Renal cortical epithelial cell (primary cell): ENCODE data around the gene LCNL1. TPM values are rescaled to one million over a fixed set of nuclear protein-coding genes. Genes with fewer than 3 reads are reported as not detected.
"Not testable (repeated sequence)": the region's sequence is repeated elsewhere in the genome, so short reads cannot be mapped to it uniquely, and the experiment has no call there.

Source experiments
- DNase-seq: peaks from one replicate; pipeline ENCODE4 v3.0.0-alpha.2; 2011; ENCODE audit warnings: low read depth
- total RNA-seq: library from RNA; depleted of rRNA; stranded (reverse); fragments of >200 nt; gene quantifications from 2 replicates; pipeline ENCODE4 v1.2.3, GENCODE V29; 2014

The LCNL1 gene
- total RNA-seq, 1 donor from 2014 or later = not detected

DNA sequence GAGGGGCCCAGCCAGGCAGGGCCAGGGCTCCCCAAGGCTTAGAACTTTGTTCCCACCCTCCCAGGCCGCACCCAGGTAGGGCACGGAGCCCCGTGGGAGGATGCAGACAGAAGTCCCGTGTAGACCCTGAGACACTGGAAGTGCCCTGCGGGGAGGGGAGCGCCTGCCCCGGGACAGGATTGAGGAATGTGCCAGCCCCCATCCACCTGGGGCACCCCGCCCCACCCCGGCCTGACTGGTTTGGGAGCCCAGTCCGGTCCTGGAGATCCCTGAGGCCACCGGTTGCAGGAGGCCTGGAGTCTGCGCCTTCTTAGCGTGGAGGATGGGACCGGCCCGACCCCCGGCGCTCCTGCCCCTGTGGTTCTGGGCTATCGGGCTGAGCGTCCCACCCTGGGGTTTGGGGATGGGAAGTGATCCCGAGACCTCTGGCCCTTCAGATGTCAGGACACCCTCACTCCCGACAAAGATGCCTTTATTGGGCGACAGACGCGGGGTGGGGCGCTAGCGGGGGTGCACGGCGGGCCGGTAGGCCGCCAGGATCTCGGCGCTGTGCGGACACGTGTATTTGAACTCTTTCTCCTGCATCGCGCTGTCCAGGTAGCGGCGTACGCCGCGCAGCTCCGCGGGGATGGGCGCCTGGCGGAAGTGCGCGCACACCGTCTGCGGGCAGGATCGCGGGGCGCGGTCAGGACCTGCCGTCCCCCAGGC, 11.5 kb downstream of the LCNL1 start:
- DNase-seq = no peak

DNA sequence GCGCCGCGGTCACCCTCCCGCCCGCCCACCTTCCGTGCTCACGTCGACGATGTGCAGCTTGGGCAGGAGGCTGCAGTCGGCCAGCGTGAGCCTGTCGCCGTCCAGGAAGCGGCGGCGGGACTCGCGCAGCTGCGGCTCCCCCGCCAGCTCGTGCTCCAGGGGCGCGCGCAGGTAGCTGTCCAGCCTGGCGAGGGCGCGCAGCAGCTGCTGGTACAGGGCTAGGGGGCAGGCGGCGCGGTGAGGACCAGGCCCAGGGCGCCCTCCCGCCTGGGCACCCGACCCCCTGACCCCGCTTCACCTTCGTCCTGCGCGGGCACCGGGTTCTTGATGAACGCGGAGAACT, 12.1 kb downstream of the LCNL1 start:
- DNase-seq = no peak

DNA sequence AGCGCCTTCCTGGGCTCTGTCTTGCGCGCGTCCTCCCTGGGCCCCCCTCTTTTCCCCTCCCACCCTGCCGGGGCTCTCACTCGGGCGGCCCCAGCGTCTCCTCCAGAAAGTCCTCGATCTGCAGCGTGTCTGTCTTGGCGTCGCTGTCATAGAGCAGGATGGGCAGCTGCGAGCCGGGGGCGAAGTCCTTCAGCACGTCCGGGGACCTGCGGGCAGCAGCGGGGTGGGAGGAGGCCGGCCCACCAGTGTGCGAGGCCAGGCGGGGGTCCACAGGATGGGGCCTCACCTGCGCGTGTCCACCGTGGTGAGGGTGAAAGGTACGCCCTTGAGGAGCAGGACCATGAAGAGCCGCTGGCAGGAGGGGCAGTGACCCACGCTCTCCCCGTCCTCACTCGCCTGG, 12.6 kb downstream of the LCNL1 start:
- no peak for DNase-seq

DNA sequence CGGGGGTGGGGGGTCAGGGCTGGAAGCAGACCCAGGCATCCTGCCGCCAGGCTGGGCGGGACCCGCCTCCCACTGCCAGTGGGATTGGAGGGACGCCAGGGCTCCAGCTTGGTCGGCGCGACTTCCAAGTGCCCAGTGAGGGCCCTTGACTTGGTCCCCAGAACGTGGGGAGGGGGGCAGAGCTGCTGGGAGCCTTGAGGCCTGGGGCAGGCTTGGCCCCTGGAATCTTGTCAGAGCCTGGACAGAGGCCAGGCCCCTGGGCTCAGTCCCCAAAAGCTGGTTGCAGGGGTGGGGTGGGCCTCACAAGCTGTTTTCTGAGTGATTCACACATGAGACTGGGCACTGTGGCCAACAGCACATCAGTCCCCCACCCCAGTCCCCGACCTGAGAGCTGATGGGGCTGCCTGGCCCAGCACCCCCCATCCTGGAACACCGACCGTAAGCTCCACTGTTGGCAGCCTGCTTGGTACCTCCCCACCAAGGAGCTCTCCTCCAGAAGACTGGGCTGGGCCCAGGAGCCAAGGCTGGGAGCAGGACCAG, 13.0 kb downstream of the LCNL1 start:
- DNase-seq = no peak

DNA sequence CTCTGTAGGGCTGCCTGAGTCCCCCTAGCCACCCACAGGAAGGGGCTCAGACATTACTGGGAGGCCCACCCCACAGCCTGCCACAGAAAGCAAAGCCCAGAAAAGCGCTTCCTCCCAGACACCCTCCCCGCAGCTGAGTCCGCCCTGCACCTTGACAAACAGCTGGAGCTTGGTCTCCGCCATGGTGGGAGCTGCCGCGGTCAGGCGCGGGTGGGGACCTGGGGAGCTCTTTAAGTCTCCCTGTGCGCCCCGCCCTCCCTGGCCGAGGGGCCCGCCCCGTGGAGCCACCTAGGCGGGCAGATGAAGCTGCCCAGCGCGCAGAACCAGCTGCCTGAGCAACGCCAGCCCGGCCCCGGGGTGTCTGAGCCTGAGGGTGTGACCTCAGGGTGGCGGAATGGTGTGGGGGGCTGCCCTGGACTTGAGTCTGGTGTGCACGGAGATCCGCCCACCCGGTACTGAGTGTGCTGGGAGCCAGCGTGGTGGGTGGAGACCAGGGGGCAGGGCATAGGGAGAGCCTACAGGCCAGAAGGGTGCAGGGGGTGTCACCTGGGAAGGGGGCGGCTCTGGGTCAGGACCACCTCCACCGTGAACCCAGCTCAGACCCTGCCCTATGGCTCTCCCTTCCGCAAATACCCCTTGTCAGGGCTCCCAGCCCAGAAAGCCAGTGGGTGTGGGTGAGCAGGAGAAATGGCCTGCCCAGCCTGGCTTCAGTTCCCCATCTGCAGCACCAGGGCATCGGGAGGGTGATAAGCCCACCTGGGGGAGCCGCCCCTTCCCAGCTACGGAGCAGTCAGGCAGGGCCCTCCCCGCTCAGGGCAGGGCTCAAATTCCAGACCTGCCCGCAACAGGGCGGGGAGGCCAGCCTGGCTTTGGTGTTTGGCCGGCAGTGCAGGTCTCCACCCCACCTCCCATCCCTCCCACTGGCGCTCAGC, 13.8 kb downstream of the LCNL1 start, which contains the start of gene CLIC3:
Gene CLIC3, minus strand, starts transcription at position 208 of the 932 bp plus-strand sequence. Its CDS starts 25 bp downstream, at position 183.
- no peak for DNase-seq

DNA sequence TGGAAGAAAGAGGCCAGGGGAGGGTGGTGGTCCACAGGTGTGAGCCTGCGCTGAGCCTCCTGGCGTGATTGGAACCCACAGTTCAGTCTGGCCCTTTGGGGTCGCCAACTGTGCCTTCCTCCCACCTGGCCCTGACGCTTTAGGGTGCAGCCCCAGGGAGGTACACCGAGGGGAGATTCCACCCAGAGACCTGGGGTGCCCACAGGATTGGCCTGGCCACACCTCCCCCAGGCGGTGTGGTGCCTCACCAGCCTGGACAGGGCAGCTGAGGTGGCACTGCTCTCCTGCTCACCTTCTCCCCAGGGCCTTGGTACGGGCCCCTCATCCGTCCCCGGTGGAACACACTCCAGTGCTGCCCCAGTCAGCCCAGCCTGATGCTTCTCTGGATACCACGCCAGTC, 14.6 kb downstream of the LCNL1 start:
- DNase-seq = no peak

DNA sequence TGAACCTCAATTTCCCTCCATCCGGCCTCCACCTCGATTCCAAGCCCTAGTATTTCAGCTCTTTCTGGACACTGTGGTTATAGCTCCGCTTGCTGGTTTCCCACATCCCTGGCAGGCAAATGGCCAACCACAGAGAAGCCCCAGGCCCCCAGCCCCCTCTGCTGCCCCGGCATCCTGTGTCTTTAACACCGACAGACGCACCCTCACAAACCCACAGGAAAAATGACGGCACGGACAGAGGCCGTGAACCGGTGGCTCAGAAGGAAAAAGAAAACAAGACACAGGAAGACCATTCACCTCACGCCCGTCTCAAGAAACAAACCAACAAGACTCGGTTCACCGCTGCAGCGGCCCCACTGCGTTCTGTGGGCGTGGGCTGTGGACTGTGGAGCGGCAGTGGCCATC, 15.0 kb downstream of the LCNL1 start:
- DNase-seq = peak; percentile 18

DNA sequence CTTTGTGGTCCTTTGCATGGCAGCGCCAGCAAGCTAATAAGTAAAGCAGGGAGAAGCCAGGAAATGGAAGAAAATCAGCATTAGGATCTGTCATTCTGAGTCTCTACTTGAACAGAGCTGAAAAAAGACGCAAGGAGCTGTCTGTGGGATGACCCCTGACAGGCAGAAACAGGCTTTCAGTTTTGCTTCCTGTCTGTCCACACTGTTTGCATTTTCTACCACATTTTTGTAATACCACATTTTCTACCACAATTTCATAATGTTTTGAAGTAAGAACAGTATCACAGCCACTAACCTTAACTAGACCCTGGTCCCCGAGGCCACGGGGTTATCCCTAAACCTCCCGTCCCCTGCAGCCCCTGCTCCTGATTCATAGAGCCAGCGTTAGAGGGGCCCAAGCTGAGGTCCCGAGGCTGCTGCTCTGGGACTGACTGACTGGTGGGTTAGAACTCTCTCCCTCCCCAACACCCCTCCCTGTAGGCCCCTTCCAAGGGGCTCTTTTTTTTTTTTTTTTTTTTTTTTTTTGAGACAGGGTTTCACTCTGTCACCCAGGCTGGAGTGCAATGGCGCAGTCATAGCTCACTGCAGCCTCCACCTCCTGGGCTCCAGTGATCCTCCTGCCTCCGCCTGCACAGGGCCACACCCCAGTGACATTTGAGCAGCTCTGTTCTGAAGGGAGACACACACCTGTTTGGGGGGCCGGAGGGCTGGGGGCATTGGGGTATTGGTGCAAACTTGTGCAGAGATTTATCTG, 17.6 kb downstream of the LCNL1 start:
- DNase-seq = peak; percentile 18

DNA sequence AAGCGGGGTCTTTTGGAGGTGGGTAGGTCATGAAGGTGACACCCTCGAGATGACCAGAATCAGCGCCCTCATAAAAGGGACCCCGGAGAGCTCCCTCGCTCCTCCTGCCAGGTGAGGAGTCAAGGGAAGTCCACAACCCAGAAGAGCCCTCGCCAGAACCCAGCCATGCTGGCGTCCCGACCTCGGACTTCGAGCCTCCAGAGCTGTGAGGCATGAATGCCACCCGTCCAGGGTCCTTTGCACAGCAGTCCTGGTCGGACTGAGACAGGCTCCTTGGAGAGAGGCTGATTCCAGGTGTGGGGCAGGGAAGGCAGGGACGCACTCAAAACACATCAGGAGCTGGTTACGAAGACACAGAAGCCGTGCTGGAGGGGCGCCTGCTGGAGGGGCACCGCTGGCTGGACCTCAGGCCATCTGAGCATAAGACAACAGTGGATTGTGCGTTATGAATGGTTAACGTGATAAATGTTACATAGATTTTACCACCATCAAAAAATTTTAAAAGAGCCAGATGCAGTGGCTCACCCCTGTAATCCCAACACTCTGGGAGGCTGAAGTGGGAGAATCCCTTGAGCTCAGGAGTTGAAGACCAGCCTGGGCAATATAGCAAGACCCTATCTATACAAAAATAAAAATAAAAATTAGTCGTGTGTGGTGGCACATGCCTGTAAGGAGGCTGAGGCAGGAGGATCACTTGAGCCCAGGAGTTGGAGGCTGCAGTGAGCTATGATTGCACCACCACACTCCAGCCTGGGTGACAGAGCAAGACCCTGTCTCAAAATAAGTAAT, 19.3 kb downstream of the LCNL1 start:
- DNase-seq = no peak

DNA sequence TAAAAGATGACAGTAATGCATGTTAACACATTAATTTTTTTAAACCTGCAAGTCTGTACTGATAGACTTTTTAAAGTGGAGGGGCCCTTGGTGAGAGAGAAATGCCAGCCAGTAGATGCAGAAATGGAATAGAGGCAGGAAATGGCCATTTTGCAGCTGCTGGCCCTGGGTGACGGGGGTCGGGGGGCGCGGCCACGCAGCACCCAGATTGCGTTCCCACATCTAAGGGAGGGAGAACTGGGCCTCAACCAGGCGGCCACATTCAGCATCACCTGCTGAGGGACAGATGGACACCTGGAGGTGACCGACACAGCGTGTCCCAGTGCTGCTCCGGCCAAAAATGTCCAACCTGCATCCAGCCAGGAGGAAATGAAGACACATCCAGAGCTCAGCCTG, 19.9 kb downstream of the LCNL1 start:
- DNase-seq = no peak

DNA sequence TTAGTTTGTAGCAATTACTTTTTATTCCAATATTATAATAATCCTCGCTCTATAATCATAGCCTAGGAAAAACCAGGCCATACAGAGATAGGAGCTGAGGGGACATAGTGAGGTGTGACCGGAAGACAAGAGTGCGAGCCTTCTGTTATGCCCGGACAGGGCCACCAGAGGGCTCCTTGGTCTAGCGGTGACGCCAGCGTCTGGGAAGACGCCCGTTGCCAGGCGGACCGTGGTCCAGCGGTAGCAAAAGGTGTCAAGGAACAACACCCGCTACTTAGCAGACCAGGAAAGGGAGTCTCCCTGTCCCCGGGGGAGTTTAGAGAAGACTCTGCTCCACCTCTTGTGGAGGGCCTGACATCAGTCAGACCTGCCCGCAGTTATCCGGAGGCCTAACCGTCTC, 21.5 kb downstream of the LCNL1 start:
- DNase-seq = not testable (repeated sequence)

DNA sequence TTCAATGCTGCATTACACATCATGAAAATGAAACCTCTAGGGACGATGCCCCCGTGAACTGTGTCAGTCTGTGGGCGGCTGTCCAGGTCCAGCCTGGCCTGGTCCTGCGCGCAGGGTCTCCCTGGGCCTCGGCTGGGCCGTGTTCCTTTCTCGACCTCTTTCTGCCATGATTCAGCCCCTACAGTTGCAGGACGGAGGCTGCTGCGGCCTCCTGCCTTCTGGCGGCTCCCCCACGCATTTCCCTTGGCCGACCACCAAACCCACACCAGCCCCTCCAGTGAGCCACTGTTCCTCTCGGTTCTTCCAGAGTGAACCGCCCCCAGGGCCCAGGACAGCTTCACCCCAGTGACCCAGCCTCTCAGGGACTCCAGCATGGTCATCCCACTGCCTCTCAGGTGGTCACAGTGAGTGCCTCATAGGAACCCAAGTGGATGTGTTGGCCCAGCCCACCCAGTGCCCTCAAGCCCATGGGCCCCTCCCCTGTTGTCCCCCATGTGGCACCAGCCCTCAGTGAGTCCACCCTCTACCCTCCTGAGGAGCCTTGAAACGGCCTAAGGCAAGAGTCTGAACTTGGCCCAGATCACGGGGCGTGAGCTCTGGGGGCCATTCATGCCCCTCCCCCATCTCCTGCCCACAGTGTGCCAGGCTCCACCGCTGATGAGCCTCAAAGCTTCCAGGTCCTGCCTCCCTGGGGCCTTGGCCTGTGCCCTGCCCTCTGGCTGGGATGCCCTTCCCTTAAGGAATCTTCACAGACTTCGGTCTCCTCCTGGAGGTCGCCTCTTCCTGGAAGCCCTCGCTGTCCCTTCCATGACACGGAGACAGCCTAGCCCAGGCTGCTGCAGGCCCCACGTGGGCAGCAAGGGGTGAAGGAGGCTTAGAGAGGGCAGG, 23.6 kb downstream of the LCNL1 start:
- DNase-seq = no peak

DNA sequence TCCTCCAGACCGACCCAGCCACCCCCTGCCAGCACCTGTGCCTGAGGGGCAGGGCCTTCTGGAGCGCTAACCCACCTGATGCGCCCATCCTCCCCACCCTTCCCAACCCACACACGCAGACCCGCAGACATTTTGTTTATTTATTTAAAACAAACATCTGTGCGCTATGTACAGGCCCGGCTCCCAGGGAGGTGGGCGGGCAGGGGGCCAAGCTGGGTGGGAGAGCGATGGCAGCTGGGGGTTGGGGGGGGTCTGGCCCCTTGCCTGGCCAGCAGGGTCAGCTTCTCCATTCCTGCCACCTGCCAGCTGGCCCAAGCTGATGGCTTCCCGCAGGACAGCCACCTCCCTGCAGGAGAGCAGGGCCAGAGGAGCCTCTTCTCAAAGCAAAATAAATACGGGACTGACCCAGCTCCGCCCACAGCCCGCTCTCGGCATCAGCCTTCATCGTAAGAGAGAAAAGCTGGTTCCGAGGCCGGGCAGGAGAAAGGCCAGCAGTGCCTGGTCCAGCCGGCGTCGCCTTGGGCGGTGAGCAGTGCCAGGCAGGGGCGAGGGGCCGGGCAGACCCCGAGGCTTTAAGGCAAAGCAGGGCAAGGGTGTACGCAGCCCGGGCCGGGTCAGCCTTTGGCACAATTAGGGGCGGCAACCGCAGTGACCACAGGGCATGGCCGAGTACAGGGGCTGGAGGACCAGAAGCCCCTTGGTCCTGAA, 24.5 kb downstream of the LCNL1 start:
- DNase-seq = no peak

DNA sequence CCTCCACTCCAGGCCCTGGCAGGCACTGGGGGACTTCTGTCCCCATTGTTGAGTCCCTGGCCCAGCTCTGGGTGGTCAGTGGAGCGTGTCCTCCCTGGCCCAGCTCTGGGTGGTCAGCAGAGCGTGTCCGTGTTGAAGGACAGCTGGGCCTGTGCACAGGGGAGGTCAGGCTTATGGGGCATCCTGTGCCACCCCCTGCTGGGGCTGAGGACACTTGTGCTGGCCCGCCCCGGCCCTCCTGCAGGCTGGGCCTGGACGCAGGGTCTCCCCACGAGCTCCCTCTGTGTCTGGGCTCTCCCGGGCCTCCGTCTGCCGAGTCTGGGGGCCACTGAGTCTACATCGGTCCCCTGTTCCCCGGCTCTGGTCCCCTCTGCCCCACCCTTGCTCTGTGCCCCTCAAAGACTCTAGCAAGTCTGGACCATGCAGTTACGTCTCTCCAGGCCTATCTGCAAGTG, 25.1 kb downstream of the LCNL1 start:
- DNase-seq = no peak

DNA sequence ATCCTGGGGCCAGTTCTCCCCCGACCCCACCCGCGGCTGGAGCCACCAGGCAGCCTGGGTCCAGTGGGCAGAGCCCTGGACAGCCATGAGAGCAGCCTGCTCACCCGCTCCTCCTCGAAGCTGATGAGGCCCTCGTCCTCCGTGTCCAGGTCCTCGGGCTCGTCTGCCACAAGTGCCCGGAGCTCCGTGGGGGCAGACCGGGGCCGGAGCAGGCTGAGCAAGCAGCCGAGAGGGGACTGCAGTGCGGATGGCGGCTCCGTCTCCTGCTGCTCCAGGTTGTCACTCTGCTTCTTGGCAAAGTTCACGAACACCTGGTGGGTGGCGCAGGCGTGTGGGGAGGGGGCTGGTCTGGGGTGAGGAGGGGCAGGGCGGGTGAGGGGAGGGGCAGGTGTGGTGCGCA, 25.5 kb downstream of the LCNL1 start:
- no peak for DNase-seq

DNA sequence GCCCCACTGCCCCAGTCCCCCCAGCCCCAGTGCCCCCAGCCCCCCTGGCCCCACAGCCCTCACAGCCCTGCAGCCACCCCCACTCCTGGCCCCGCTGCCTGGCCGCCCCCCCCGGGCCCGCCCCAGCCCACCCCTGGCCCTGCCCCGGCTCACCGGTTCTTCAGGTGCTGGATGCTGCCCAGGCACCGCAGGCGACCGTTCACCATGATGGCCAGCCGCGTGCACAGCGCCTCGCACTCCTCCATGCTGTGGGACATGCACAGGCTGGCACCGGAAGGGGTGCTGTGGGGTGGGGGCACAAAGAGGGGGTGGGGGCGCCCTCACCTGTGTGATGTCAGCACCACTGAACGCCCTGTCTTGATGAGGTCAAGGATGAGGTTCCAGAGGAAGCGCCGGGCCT, 26.4 kb downstream of the LCNL1 start:
- DNase-seq = no peak

DNA sequence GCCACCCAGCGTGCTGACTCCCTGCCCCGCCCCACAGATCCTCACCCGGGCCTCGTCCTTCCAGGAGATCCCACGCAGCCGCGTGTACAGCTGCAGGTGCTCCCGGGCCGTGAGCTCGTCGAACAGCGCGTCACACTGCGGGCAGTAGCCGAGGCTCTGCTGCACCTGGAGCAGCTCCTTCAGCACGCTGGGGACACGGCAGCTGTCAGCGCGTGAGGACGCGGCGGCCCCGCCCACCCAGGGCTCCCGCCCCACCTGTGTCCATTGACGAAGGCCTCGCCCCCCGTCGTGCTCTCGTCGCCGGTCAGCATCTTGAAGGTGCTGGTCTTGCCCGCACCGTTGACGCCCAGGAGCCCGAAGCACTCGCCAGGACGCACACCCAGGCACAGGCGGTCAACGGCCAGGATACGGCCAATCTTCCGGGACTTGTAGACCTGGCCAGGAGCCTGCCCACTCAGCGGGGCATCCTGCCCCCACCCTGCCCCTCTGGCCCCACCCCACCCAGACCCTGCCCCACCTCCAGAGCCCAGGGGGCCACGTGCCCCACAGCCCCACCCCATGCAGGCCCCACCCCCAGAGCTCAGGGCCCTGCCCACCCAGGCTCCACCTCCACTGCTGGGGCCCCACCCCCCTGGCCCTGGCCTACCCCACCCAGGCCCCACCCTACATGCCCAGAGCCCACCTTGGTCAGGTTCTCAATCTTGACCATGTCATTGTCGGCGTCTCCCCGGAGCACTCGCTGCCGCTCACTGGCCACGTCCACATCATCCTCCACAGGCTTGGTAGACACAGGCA, 27.3 kb downstream of the LCNL1 start:
- no peak for DNase-seq

DNA sequence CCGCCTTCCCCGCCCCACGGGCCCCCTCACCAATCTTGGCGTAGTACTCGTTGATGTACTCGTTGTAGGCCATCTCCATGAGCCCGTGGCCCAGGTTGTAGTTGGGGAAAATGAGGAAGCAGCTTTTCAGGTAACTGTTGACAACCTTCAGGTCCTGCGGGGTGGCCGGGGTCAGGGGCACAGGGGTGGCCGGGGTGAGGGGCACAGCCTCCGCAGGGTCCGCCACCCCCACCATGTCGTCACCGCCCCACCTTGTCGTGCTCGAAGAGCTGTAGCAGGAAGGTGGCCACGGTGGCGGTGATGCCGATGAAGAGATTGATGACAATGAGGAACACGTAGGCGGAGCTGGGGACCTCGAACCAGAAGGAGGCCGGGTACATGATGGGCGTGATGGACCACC, 28.4 kb downstream of the LCNL1 start:
- no peak for DNase-seq
